PFSK-1 (cell line): ENCODE measurements around the gene TNFRSF19.

Experiments
- FOXP2 ChIP-seq: optimal IDR thresholded peaks from 2 replicates; pipeline ENCODE3; 2011; ENCODE audit warnings: borderline replicate concordance, control low read depth, inconsistent platforms; ENCODE audit not compliant: insufficient read depth; ENCODE audit errors: extremely low read length, extremely low read depth
- POLR2AphosphoS5 ChIP-seq: IDR thresholded peaks from 2 replicates; pipeline ENCODE4 v1.6.1; 2012; ENCODE audit warnings: low read depth, mild to moderate bottlenecking, control low read depth, low read length, moderate library complexity
- REST ChIP-seq, 2 experiments: IDR thresholded peaks; 2 replicates each; pipeline versions ENCODE4 v1.6.1 to v1.8.0; 2011 to 2012; ENCODE audit warnings: low read depth in 2 of 2, low read length in 2 of 2, control low read depth in 1 of 2, inconsistent platforms in 1 of 2, mild to moderate bottlenecking in 1 of 2, moderate library complexity in 1 of 2; ENCODE audit not compliant: insufficient read depth in 1 of 2
- SIN3A ChIP-seq: IDR thresholded peaks from 2 replicates; pipeline ENCODE4 v1.6.1; 2012; ENCODE audit warnings: mild to moderate bottlenecking, low read length, moderate library complexity, borderline replicate concordance; ENCODE audit not compliant: insufficient read depth
- TAF1 ChIP-seq: IDR thresholded peaks from 2 replicates; pipeline ENCODE4 v1.6.1; 2012; ENCODE audit warnings: low read length, control low read depth, borderline replicate concordance; ENCODE audit not compliant: insufficient read depth

Gene TNFRSF19

GRCh38 chr13:23697772-23698313, 127.6 kb downstream of the TNFRSF19 start:
- no peak for TF ChIP-seq SIN3A
- no peak for TF ChIP-seq FOXP2
- no peak for TF ChIP-seq TAF1
- TF ChIP-seq POLR2AphosphoS5 = no peak
- no peak for TF ChIP-seq REST (IDR thresholded peaks at IDR 0.05; ENCODE audit: insufficient read depth in 1 of 2, low read depth in 2 of 2, low read length in 2 of 2)

- TF ChIP-seq POLR2AphosphoS5 = no peak
- TF ChIP-seq TAF1 = no peak
- TF ChIP-seq FOXP2 = no peak
- TF ChIP-seq SIN3A = no peak
- TF ChIP-seq REST (IDR thresholded peaks at IDR 0.05; ENCODE audit: insufficient read depth in 1 of 2, low read depth in 2 of 2, low read length in 2 of 2) = no peak
Measured at GRCh38 chr13:23699271-23699670, 129.1 kb downstream of the TNFRSF19 start.

- TF ChIP-seq FOXP2 (no peak), POLR2AphosphoS5 (no peak), SIN3A (no peak), TAF1 (no peak), REST (IDR thresholded peaks at IDR 0.05; ENCODE audit: insufficient read depth in 1 of 2, low read depth in 2 of 2, low read length in 2 of 2) (no peak)
Measured at GRCh38 chr13:23701186-23701585, 131.0 kb downstream of the TNFRSF19 start.

- TF ChIP-seq SIN3A (no peak), TAF1 (no peak), FOXP2 (no peak), POLR2AphosphoS5 (no peak), REST (IDR thresholded peaks at IDR 0.05; ENCODE audit: insufficient read depth in 1 of 2, low read depth in 2 of 2, low read length in 2 of 2) (no peak)
Measured at GRCh38 chr13:23701636-23702035, 131.4 kb downstream of the TNFRSF19 start.
